GM19372 (cell line): ENCODE data around the gene PCDHGA8.
"Not testable (repeated sequence)": the region's sequence is repeated elsewhere in the genome, so short reads cannot be mapped to it uniquely, and the experiment has no call there.

Experiments used
- ATAC-seq: cut with Tn5 transposase; IDR thresholded peaks from one replicate; pipeline ENCODE4 v1.9.1; 2021; ENCODE audit warnings: mild to moderate bottlenecking, low read depth, moderate library complexity; ENCODE audit not compliant: unreplicated experiment

Gene PCDHGA8

GRCh38 chr5:141369994-141370848, 22.2 kb upstream of the PCDHGA8 start, which contains the start of gene PCDHGB3:
Gene PCDHGB3 (plus strand): TSS chr5:141370242. CDS start chr5:141370395, 153 bp downstream.
- no peak for ATAC-seq

GRCh38 chr5:141371572-141372475, 20.6 kb upstream of the PCDHGA8 start:
- ATAC-seq: no peak

- ATAC-seq: no peak
Observed at GRCh38 chr5:141373673-141374317, 18.6 kb upstream of the PCDHGA8 start, which contains the start of gene PCDHGA6. Gene PCDHGA6 (plus strand): TSS chr5:141373891. CDS start chr5:141374084, 193 bp downstream.

- no peak for ATAC-seq
Observed at GRCh38 chr5:141374627-141375026, 17.8 kb upstream of the PCDHGA8 start.

- not testable (repeated sequence) for ATAC-seq
Observed at GRCh38 chr5:141375444-141376155, 16.8 kb upstream of the PCDHGA8 start.

- no peak for ATAC-seq
Observed at GRCh38 chr5:141382469-141383294, 9.8 kb upstream of the PCDHGA8 start, which contains the start of gene PCDHGA7. Gene PCDHGA7 (plus strand): TSS chr5:141382742. CDS start chr5:141382900, 158 bp downstream.

GRCh38 chr5:141383345-141383744, 9.1 kb upstream of the PCDHGA8 start:
- ATAC-seq: no peak

- ATAC-seq: no peak
Observed at GRCh38 chr5:141384471-141385267, 7.8 kb upstream of the PCDHGA8 start.

- ATAC-seq: not testable (repeated sequence)
Observed at GRCh38 chr5:141387557-141388311, 4.7 kb upstream of the PCDHGA8 start, which contains the start of gene PCDHGB4. Gene PCDHGB4 (plus strand): TSS chr5:141387698. CDS start chr5:141387885, 187 bp downstream.

- ATAC-seq: no peak
Observed at GRCh38 chr5:141388661-141389060, 3.8 kb upstream of the PCDHGA8 start.

GRCh38 chr5:141389153-141390042, 3.0 kb upstream of the PCDHGA8 start:
- ATAC-seq: no peak

- no peak for ATAC-seq
Observed at GRCh38 chr5:141393267-141393666, 834 bp downstream of the PCDHGA8 start.

- not testable (repeated sequence) for ATAC-seq
Observed at GRCh38 chr5:141394401-141395187, 2.2 kb downstream of the PCDHGA8 start.

- not testable (repeated sequence) for ATAC-seq
Observed at GRCh38 chr5:141397756-141398551, 5.5 kb downstream of the PCDHGA8 start, which contains the start of gene PCDHGB5. Gene PCDHGB5 (plus strand): TSS chr5:141397947. CDS start chr5:141398128, 181 bp downstream.

GRCh38 chr5:141398608-141399007, 6.2 kb downstream of the PCDHGA8 start:
- no peak for ATAC-seq
